ENCODE results near the gene HOXC9.

HOXC9 gene

GRCh38 chr12:54010972-54011664 is 11.2 kb downstream of the HOXC9 start:
- TF ChIP-seq POLR2A (IDR thresholded peaks at IDR 0.05; ENCODE audit: low read length) (no peak), GATA1 (IDR thresholded peaks at IDR 0.05; ENCODE audit: low read depth, low read length) (no peak)
- DNase-seq = no peak

- TF ChIP-seq POLR2A (IDR thresholded peaks at IDR 0.05; ENCODE audit: low read length) (no peak), GATA1 (IDR thresholded peaks at IDR 0.05; ENCODE audit: low read depth, low read length) (no peak)
- no peak for DNase-seq
Observed at GRCh38 chr12:54011665-54012532, 11.9 kb downstream of the HOXC9 start.

- DNase-seq = no peak
- TF ChIP-seq POLR2A (IDR thresholded peaks at IDR 0.05; ENCODE audit: low read length) (no peak), GATA1 (IDR thresholded peaks at IDR 0.05; ENCODE audit: low read depth, low read length) (no peak)
Observed at GRCh38 chr12:54012631-54013409, 12.9 kb downstream of the HOXC9 start.

- no peak for DNase-seq
- no peak for TF ChIP-seq GATA1 (IDR thresholded peaks at IDR 0.05; ENCODE audit: low read depth, low read length)
- TF ChIP-seq POLR2A (IDR thresholded peaks at IDR 0.05; ENCODE audit: low read length) = no peak
Observed at GRCh38 chr12:54014377-54015017, 14.5 kb downstream of the HOXC9 start.

- no peak for DNase-seq
- no peak for TF ChIP-seq GATA1 (IDR thresholded peaks at IDR 0.05; ENCODE audit: low read depth, low read length)
- no peak for TF ChIP-seq POLR2A (IDR thresholded peaks at IDR 0.05; ENCODE audit: low read length)
Observed at GRCh38 chr12:54015018-54015931, 15.3 kb downstream of the HOXC9 start.

GRCh38 chr12:54016051-54016450 is 16.1 kb downstream of the HOXC9 start:
- DNase-seq = no peak
- TF ChIP-seq POLR2A (IDR thresholded peaks at IDR 0.05; ENCODE audit: low read length) = no peak
- TF ChIP-seq GATA1 (IDR thresholded peaks at IDR 0.05; ENCODE audit: low read depth, low read length) = no peak

- DNase-seq = no peak
- TF ChIP-seq GATA1 (IDR thresholded peaks at IDR 0.05; ENCODE audit: low read depth, low read length) (no peak), POLR2A (IDR thresholded peaks at IDR 0.05; ENCODE audit: low read length) (no peak)
Observed at GRCh38 chr12:54016478-54016964, 16.6 kb downstream of the HOXC9 start.

- no peak for TF ChIP-seq POLR2A (IDR thresholded peaks at IDR 0.05; ENCODE audit: low read length)
- TF ChIP-seq GATA1 (IDR thresholded peaks at IDR 0.05; ENCODE audit: low read depth, low read length) = no peak
- DNase-seq = no peak
Observed at GRCh38 chr12:54017027-54017788, 17.2 kb downstream of the HOXC9 start.

GRCh38 chr12:54017878-54018467 is 18.0 kb downstream of the HOXC9 start:
- DNase-seq = peak; percentile 12 to 24
- TF ChIP-seq POLR2A (IDR thresholded peaks at IDR 0.05; ENCODE audit: low read length) (no peak), GATA1 (IDR thresholded peaks at IDR 0.05; ENCODE audit: low read depth, low read length) (no peak)

GRCh38 chr12:54018468-54018984 is 18.6 kb downstream of the HOXC9 start:
- TF ChIP-seq POLR2A (IDR thresholded peaks at IDR 0.05; ENCODE audit: low read length) = no peak
- no peak for TF ChIP-seq GATA1 (IDR thresholded peaks at IDR 0.05; ENCODE audit: low read depth, low read length)
- no peak for DNase-seq

GRCh38 chr12:54019091-54019811 is 19.3 kb downstream of the HOXC9 start:
- no peak for DNase-seq
- no peak for TF ChIP-seq GATA1 (IDR thresholded peaks at IDR 0.05; ENCODE audit: low read depth, low read length)
- no peak for TF ChIP-seq POLR2A (IDR thresholded peaks at IDR 0.05; ENCODE audit: low read length)
